ENCODE data around the gene ADARB1. TPM values are rescaled to one million over a fixed set of nuclear protein-coding genes. Genes with fewer than 3 reads are reported as not detected.

ADARB1 gene
- total and polyA plus RNA-seq, 2 experiments from 2014 or later, result 4.8 to 14.8 TPM

- no peak for ATAC-seq
These were observed 136.1 kb downstream of the ADARB1 start for GRCh38 chr21:45210461-45210983.

GRCh38 chr21:45211661-45212060 is 137.3 kb downstream of the ADARB1 start:
- Histone ChIP-seq H3K79me2 (replicated peaks; ENCODE audit: insufficient read depth) (no peaks in the 10 kb centered on the region), H4K20me1 (replicated peaks; ENCODE audit: insufficient read depth) (no peaks in the 10 kb centered on the region), H3K36me3 (ENCODE audit: insufficient read depth) (no peaks in the 10 kb centered on the region; the same call in 1 of the 2 replicates), H3K4me1 (ENCODE audit: insufficient read depth) (no peaks in the 10 kb centered on the region), H3F3A (replicated peaks; ENCODE audit: low read depth) (no peaks in the 10 kb centered on the region), H3K4me2 (no peak overlapping the region), H3K4me3 (no peak overlapping the region), H3K27me3 (ENCODE audit: insufficient read depth) (no peaks in the 10 kb centered on the region), H2AFZ (no peak overlapping the region), H3K27ac (ENCODE audit: low read depth) (no peak overlapping the region), H3K9me2 (ENCODE audit: insufficient read depth) (no peaks in the 10 kb centered on the region; the same call in 1 of the 2 replicates)
- Mint-ChIP-seq H3K9me3 (peaks cover 7% of the 10 kb centered on the region; the same call in 2 of the 3 replicates), H3K4me1 (no peaks in the 10 kb centered on the region), H3K4me3 (no peak overlapping the region), H3K36me3 (ENCODE audit: low read depth) (no peaks in the 10 kb centered on the region), H3K27ac (no peak overlapping the region), H3K27me3 (ENCODE audit: insufficient read depth, low read depth, poor library complexity) (peaks cover 4% of the 10 kb centered on the region)
- no peak for ATAC-seq
- no peak for DNase-seq (ENCODE audit: low spot score)
- TF ChIP-seq CTCF (conservative IDR thresholded peaks at IDR 0.05; ENCODE audit: low read depth in 2 of 2), result no peak
- no peak for TF ChIP-seq JUNB (IDR thresholded peaks at IDR 0.05; ENCODE audit: unreplicated experiment)
- no peak for TF ChIP-seq ETS1 (IDR thresholded peaks at IDR 0.05)
- TF ChIP-seq ZNF331 (CRISPR knock-in tag; IDR thresholded peaks at IDR 0.05; ENCODE audit: low read depth), result no peak
- TF ChIP-seq EZH2phosphoT487 (IDR thresholded peaks at IDR 0.05; ENCODE audit: unreplicated experiment), result no peak
- TF ChIP-seq ZNF114 (CRISPR knock-in tag; IDR thresholded peaks at IDR 0.05), result no peak

More at GRCh38 chr21:45210461-45210983, 136.1 kb downstream of the ADARB1 start:
- no peaks in the 10 kb centered on the region for H3K36me3 Mint-ChIP-seq (ENCODE audit: low read depth)
- no peaks in the 10 kb centered on the region for H3K4me1 Mint-ChIP-seq
- Histone ChIP-seq H3K27ac (ENCODE audit: low read depth) (no peak overlapping the region), H3K79me2 (replicated peaks; ENCODE audit: insufficient read depth) (no peaks in the 10 kb centered on the region), H3K9me2 (ENCODE audit: insufficient read depth) (no peaks in the 10 kb centered on the region; the same call in 1 of the 2 replicates), H3K27me3 (ENCODE audit: insufficient read depth) (no peaks in the 10 kb centered on the region), H3K4me3 (no peak overlapping the region), H2AFZ (no peak overlapping the region), H3F3A (replicated peaks; ENCODE audit: low read depth) (no peaks in the 10 kb centered on the region), H3K4me1 (ENCODE audit: insufficient read depth) (no peaks in the 10 kb centered on the region), H4K20me1 (replicated peaks; ENCODE audit: insufficient read depth) (no peaks in the 10 kb centered on the region), H3K4me2 (no peak overlapping the region), H3K36me3 (ENCODE audit: insufficient read depth) (no peaks in the 10 kb centered on the region)
- DNase-seq (ENCODE audit: low spot score), result no peak
- H3K27me3 Mint-ChIP-seq (ENCODE audit: insufficient read depth, low read depth, poor library complexity), result peaks cover 4% of the 10 kb centered on the region
- H3K9me3 Mint-ChIP-seq, result no peaks in the 10 kb centered on the region
- no peak overlapping the region for H3K27ac Mint-ChIP-seq
- H3K4me3 Mint-ChIP-seq, result no peak overlapping the region
- TF ChIP-seq ZNF114 (CRISPR knock-in tag; IDR thresholded peaks at IDR 0.05), result no peak
- no peak for TF ChIP-seq ETS1 (IDR thresholded peaks at IDR 0.05)
- TF ChIP-seq EZH2phosphoT487 (IDR thresholded peaks at IDR 0.05; ENCODE audit: unreplicated experiment), result no peak
- TF ChIP-seq NANOG (IDR thresholded peaks at IDR 0.05; ENCODE audit: borderline replicate concordance), result no peak
- no peak for TF ChIP-seq REST (IDR thresholded peaks at IDR 0.05; ENCODE audit: unreplicated experiment)
- no peak for TF ChIP-seq POLR2AphosphoS5 (IDR thresholded peaks at IDR 0.05; ENCODE audit: low read depth)
- no peak for TF ChIP-seq CREB1 (CRISPR knock-in tag; IDR thresholded peaks at IDR 0.05; ENCODE audit: low read depth)
- TF ChIP-seq STAT1 (IDR thresholded peaks at IDR 0.05; ENCODE audit: unreplicated experiment), result no peak
